Osteoblast (primary cell): ENCODE data around the gene GRK4. TPM values are rescaled to one million over a fixed set of nuclear protein-coding genes. Genes with fewer than 3 reads are reported as not detected.

Experiments used
- DNase-seq: peaks from one replicate; pipeline ENCODE4 v3.0.0; 2011; ENCODE audit warnings: low spot score, mixed read lengths; ENCODE audit not compliant: insufficient read length; ENCODE audit errors: missing footprints
- H2AFZ ChIP-seq: 2 replicates; pipeline ENCODE4 v1.6.0; 2011; ENCODE audit warnings: mild to moderate bottlenecking, low read length
- H3K27ac ChIP-seq: 2 replicates; pipeline ENCODE4 v1.5.1; 2011; ENCODE audit warnings: mild to moderate bottlenecking, low read depth, low read length, moderate library complexity
- H3K27me3 ChIP-seq: 2 replicates; pipeline ENCODE4 v1.6.0; 2012; ENCODE audit warnings: mild to moderate bottlenecking, control low read depth, inconsistent platforms, low read length, moderate library complexity; ENCODE audit not compliant: insufficient read depth
- H3K36me3 ChIP-seq: 2 replicates; pipeline ENCODE4 v1.5.1; 2011; ENCODE audit warnings: mild to moderate bottlenecking, low read length, control low read depth, moderate library complexity; ENCODE audit not compliant: insufficient read depth
- H3K4me1 ChIP-seq: 2 replicates; pipeline ENCODE4 v1.5.1; 2011; ENCODE audit warnings: mild to moderate bottlenecking, low read length, control low read depth, moderate library complexity; ENCODE audit not compliant: insufficient read depth
- H3K4me2 ChIP-seq: 2 replicates; pipeline ENCODE4 v1.6.0; 2011; ENCODE audit warnings: mild to moderate bottlenecking, low read length; ENCODE audit not compliant: insufficient read depth
- H3K4me3 ChIP-seq: fragments of 200-600 bp; sonication (generic); 3 replicates; pipeline ENCODE4 v1.5.1; 2012; ENCODE audit warnings: mild to moderate bottlenecking, low read length, inconsistent platforms; ENCODE audit not compliant: insufficient read depth
- H3K79me2 ChIP-seq: 2 replicates; pipeline ENCODE4 v1.6.0; 2012; ENCODE audit warnings: mild to moderate bottlenecking, low read length, control low read depth, inconsistent platforms; ENCODE audit not compliant: insufficient read depth
- H3K9me3 ChIP-seq: 2 replicates; pipeline ENCODE4 v1.5.1; 2011; ENCODE audit warnings: low read depth, low read length, control low read depth
- H4K20me1 ChIP-seq: 2 replicates; pipeline ENCODE4 v1.6.0; 2012; ENCODE audit warnings: mild to moderate bottlenecking, low read length, control low read depth; ENCODE audit not compliant: insufficient read depth
- total RNA-seq: library from RNA; depleted of rRNA; stranded (reverse); fragments of >200 nt; gene quantifications from 2 replicates; pipeline ENCODE4 v1.2.3, GENCODE V29; 2012
- TF ChIP-seq, protein P1 (sequence below): IDR thresholded peaks from 2 replicates; pipeline ENCODE4 v1.5.1; 2011; ENCODE audit warnings: mild to moderate bottlenecking, low read depth, low read length, moderate library complexity; ENCODE audit errors: extremely low read depth

GRK4 gene
- total RNA-seq, 1 donor = 7.6 TPM

DNA sequence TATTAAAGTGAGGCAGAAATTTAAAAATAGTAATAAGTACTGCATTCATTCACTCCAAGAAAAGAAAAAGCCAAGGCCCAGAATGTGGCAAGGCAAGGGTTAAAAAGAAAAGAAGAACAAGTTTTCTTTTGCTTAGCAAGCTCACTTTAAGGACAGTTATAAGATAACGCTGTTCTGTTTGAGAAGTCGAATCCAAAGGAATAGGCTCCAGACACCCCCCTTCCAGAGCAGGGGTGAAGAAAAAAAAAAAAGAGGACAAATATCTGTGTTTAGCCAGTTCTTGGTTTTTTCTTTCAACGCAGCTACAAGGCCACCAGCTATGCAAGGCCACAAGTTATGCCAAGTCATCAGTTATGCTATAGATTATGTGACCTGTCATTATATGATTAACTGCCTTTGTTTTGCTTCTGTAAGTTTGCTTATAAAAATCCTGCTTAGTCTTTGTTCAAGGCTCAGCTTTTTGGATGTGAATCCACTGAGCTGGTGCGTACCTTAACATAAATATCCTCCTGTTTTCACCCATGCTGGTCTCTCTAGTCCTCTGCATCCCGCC is 1.4 kb downstream of the GRK4 start:
- peaks cover 20% of the 10 kb centered on the region for H4K20me1 ChIP-seq
- H3K36me3 ChIP-seq = no peaks in the 10 kb centered on the region
- peak overlapping the region; percentile 96 for H3K4me3 ChIP-seq
- no peak overlapping the region for H3K27ac ChIP-seq
- H3K9me3 ChIP-seq = no peaks in the 10 kb centered on the region
- no peak for DNase-seq
- H3K4me2 ChIP-seq = peak overlapping the region; percentile 95
- TF ChIP-seq, protein P1, sequence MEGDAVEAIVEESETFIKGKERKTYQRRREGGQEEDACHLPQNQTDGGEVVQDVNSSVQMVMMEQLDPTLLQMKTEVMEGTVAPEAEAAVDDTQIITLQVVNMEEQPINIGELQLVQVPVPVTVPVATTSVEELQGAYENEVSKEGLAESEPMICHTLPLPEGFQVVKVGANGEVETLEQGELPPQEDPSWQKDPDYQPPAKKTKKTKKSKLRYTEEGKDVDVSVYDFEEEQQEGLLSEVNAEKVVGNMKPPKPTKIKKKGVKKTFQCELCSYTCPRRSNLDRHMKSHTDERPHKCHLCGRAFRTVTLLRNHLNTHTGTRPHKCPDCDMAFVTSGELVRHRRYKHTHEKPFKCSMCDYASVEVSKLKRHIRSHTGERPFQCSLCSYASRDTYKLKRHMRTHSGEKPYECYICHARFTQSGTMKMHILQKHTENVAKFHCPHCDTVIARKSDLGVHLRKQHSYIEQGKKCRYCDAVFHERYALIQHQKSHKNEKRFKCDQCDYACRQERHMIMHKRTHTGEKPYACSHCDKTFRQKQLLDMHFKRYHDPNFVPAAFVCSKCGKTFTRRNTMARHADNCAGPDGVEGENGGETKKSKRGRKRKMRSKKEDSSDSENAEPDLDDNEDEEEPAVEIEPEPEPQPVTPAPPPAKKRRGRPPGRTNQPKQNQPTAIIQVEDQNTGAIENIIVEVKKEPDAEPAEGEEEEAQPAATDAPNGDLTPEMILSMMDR = no peak
- H3K4me1 ChIP-seq = peaks cover 23% of the 10 kb centered on the region
- H2AFZ ChIP-seq = peak overlapping the region; percentile 78
- H3K27me3 ChIP-seq = no peaks in the 10 kb centered on the region
- peaks cover 47% of the 10 kb centered on the region for H3K79me2 ChIP-seq

DNA sequence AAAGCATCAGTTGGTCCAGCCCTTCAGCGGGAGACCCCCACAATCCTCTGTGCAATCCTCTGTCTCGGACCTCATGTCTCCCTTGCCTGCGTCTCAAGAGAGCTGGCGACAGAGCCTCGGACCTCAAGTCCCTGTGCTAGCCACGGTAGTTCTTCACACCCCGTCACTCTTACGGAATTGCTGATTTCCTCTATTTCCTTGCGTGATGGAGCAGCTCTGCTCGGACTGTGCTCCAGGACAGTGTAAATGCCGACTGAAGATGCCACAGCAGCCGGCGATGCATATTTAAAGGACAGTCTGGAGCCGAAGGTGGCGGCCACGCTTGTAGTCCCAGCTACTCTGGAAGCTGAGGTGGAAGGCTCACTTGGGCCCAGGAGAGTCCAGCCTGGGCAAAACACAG is 1.9 kb downstream of the GRK4 start:
- H3K9me3 ChIP-seq = no peaks in the 10 kb centered on the region
- H3K36me3 ChIP-seq = no peaks in the 10 kb centered on the region
- peaks cover 17% of the 10 kb centered on the region for H4K20me1 ChIP-seq
- no peak overlapping the region for H3K4me2 ChIP-seq
- TF ChIP-seq, protein P1 = no peak
- peaks cover 44% of the 10 kb centered on the region for H3K79me2 ChIP-seq
- no peak overlapping the region for H2AFZ ChIP-seq
- no peak overlapping the region for H3K4me3 ChIP-seq
- no peaks in the 10 kb centered on the region for H3K27me3 ChIP-seq
- DNase-seq = no peak
- peaks cover 23% of the 10 kb centered on the region for H3K4me1 ChIP-seq
- no peak overlapping the region for H3K27ac ChIP-seq

- TF ChIP-seq, protein P1 = no peak
- DNase-seq = no peak
These were observed 5.0 kb downstream of the GRK4 start for GRCh38 chr4:2968381-2968780.

DNA sequence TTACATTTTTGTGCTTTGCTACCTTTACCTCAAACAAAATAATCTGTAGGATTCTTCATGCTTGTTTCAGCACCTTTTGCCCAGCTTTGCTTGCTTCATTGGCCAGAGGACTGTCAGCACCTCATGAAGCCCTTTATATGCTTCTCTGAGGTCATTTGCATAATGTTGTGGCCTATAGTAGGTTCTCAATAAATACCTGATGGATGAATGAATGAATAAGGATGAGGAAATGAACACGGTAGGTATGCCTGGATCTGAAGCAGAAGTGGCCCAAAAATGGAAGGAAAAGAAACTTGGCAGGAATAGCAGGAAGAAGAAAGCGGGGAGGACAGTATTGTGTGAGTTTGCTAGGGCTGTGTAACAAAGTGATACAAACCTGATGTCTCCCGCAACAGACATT is 7.9 kb downstream of the GRK4 start:
- no peaks in the 10 kb centered on the region for H4K20me1 ChIP-seq
- DNase-seq = no peak
- H3K79me2 ChIP-seq = peaks cover 2% of the 10 kb centered on the region
- H3K9me3 ChIP-seq = no peaks in the 10 kb centered on the region
- no peaks in the 10 kb centered on the region for H3K4me1 ChIP-seq
- TF ChIP-seq, protein P1 = no peak
- no peak overlapping the region for H3K4me2 ChIP-seq
- H3K36me3 ChIP-seq = no peaks in the 10 kb centered on the region
- no peak overlapping the region for H2AFZ ChIP-seq
- no peak overlapping the region for H3K27ac ChIP-seq
- no peak overlapping the region for H3K4me3 ChIP-seq
- no peaks in the 10 kb centered on the region for H3K27me3 ChIP-seq

More at GRCh38 chr4:2968381-2968780, 5.0 kb downstream of the GRK4 start:
- Histone ChIP-seq H3K4me3 (no peak overlapping the region), H4K20me1 (peaks cover 3% of the 10 kb centered on the region), H3K27me3 (no peaks in the 10 kb centered on the region), H3K27ac (no peak overlapping the region), H3K4me2 (no peak overlapping the region), H3K9me3 (no peaks in the 10 kb centered on the region), H3K36me3 (no peaks in the 10 kb centered on the region), H3K79me2 (peaks cover 22% of the 10 kb centered on the region), H2AFZ (no peak overlapping the region), H3K4me1 (peaks cover 9% of the 10 kb centered on the region)
